HK-2 (cell line): Measurements from ENCODE around the gene TXNDC5.
"Not testable (repeated sequence)": the region's sequence is repeated elsewhere in the genome, so short reads cannot be mapped to it uniquely, and the experiment has no call there.

Source experiments
- DNase-seq: peaks from one replicate; pipeline ENCODE4 v3.0.0-alpha.2; 2018; ENCODE audit not compliant: unreplicated experiment

Gene TXNDC5

GRCh38 chr6:7895125-7895423, 15.5 kb downstream of the TXNDC5 start:
- DNase-seq = no peak

- DNase-seq = no peak
These were observed 16.1 kb downstream of the TXNDC5 start for GRCh38 chr6:7894262-7895124.

GRCh38 chr6:7893342-7893741, 17.2 kb downstream of the TXNDC5 start:
- no peak for DNase-seq

- DNase-seq = not testable (repeated sequence)
These were observed 18.2 kb downstream of the TXNDC5 start for GRCh38 chr6:7892367-7892766.

- no peak for DNase-seq
These were observed 19.3 kb downstream of the TXNDC5 start for GRCh38 chr6:7891078-7891872.

- DNase-seq = no peak
These were observed 21.8 kb downstream of the TXNDC5 start for GRCh38 chr6:7888587-7889357.

GRCh38 chr6:7887278-7887991, 23.2 kb downstream of the TXNDC5 start:
- no peak for DNase-seq

- no peak for DNase-seq
These were observed 24.5 kb downstream of the TXNDC5 start for GRCh38 chr6:7886132-7886531.

GRCh38 chr6:7883381-7883780, 27.2 kb downstream of the TXNDC5 start:
- DNase-seq = no peak

GRCh38 chr6:7882505-7883257, 27.9 kb downstream of the TXNDC5 start:
- no peak for DNase-seq

GRCh38 chr6:7881765-7882500, 28.7 kb downstream of the TXNDC5 start:
- DNase-seq = peak; percentile 24

- DNase-seq = no peak
These were observed 29.9 kb downstream of the TXNDC5 start for GRCh38 chr6:7880718-7881107.

- DNase-seq = no peak
These were observed 30.4 kb downstream of the TXNDC5 start for GRCh38 chr6:7879980-7880717.

GRCh38 chr6:7879579-7879978, 31.0 kb downstream of the TXNDC5 start:
- no peak for DNase-seq

GRCh38 chr6:7879043-7879442, 31.5 kb downstream of the TXNDC5 start:
- no peak for DNase-seq

- no peak for DNase-seq
These were observed 32.1 kb downstream of the TXNDC5 start for GRCh38 chr6:7878401-7878964.

GRCh38 chr6:7868926-7869325, 41.7 kb downstream of the TXNDC5 start:
- DNase-seq = no peak

GRCh38 chr6:7866526-7866925, 44.1 kb downstream of the TXNDC5 start:
- no peak for DNase-seq

GRCh38 chr6:7865781-7866180, 44.8 kb downstream of the TXNDC5 start:
- no peak for DNase-seq
